Measurements from ENCODE around the gene PDXK.

- TF ChIP-seq CTCF (conservative IDR thresholded peaks at IDR 0.05; ENCODE audit: low read depth, low read length) (no peak), EZH2 (IDR thresholded peaks at IDR 0.05; ENCODE audit: borderline replicate concordance, low read depth, low read length, poor library complexity, severe bottlenecking) (no peak)
Measured at GRCh38 chr21:43719748-43720538, 1.0 kb downstream of the PDXK start.

All from A673 (cell line).